ENCODE results near the gene FCN3.

- TF ChIP-seq CTCF (IDR thresholded peaks at IDR 0.05) (no peak), POLR2A (IDR thresholded peaks at IDR 0.05) (no peak)
Measured at GRCh38 chr1:27353166-27353565, 21.5 kb downstream of the FCN3 start.

Measured in suprapubic skin (tissue), 3 donors.